ENCODE results near the gene CACNA2D1. TPM values are rescaled to one million over a fixed set of nuclear protein-coding genes. Genes with fewer than 3 reads are reported as not detected.

CACNA2D1 gene
- total and polyA plus RNA-seq, 2 donors (not counting 1 experiment from before 2014, with no cell fraction given), result 31.7 to 64.4 TPM

- no peak overlapping the region for H3K4me3 ChIP-seq (replicated peaks in 1 of 4; ENCODE audit: control extremely low read depth in 1 of 4, insufficient read depth in 1 of 4, low read depth in 3 of 4, low read length in 4 of 4)
- no peak for DNase-seq (ENCODE audit: low read depth in 2 of 2)
- TF ChIP-seq EZH2 (IDR thresholded peaks at IDR 0.05; ENCODE audit: low read length, missing control alignments) (no peak), CTCF (conservative IDR thresholded peaks at IDR 0.05 in 1 of 2, IDR thresholded peaks at IDR 0.05 in 1 of 2; ENCODE audit: low read depth in 1 of 2, low read length in 2 of 2) (no peak)
- H3K4me2 ChIP-seq (ENCODE audit: extremely low read depth, insufficient read depth, low read length), result no peak overlapping the region
- H3K27me3 ChIP-seq (ENCODE audit: control insufficient read depth, insufficient read depth, low read length), result no peaks in the 10 kb centered on the region
- no peaks in the 10 kb centered on the region for H3K36me3 ChIP-seq (ENCODE audit: control insufficient read depth, insufficient read depth, low read length)
- no peak overlapping the region for H3K9ac ChIP-seq (ENCODE audit: insufficient read depth, low read length)
- H4K20me1 ChIP-seq (ENCODE audit: control insufficient read depth, extremely low read depth, insufficient read depth, low read length), result no peaks in the 10 kb centered on the region
- H3K79me2 ChIP-seq (ENCODE audit: control insufficient read depth, insufficient read depth, low read length), result no peaks in the 10 kb centered on the region
- H3K4me1 ChIP-seq (ENCODE audit: control insufficient read depth, extremely low read depth, insufficient read depth, low read length), result peaks cover 5% of the 10 kb centered on the region
- H3K9me3 ChIP-seq (ENCODE audit: control insufficient read depth, insufficient read depth, low read depth, low read length), result no peaks in the 10 kb centered on the region
- no peak overlapping the region for H2AFZ ChIP-seq (ENCODE audit: low read length)
- no peak overlapping the region for H3K27ac ChIP-seq (ENCODE audit: insufficient read depth, low read length)
Observed at GRCh38 chr7:82364671-82365070, 78.9 kb downstream of the CACNA2D1 start.

DNA sequence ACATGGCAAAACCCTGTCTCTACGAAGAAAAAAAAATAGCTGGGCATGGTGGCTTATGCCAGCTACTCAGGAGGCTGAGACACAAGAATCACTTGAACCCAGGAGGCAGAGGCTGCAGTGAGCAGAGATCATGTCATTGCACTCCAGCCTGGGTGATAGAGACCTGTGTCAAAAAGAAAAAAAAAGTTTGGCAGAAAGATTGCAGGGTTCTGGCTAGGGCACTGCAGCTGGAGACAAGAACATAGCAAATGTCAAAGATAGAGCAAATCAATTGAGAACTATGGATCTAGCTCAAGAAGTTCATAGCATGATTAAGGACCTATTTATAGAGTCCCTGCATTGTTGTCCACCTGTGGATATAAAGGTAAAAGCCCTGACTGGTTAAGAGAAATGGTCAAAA, 79.5 kb downstream of the CACNA2D1 start:
- Histone ChIP-seq H3K4me1 (ENCODE audit: control insufficient read depth, extremely low read depth, insufficient read depth, low read length) (peaks cover 5% of the 10 kb centered on the region), H3K4me3 (replicated peaks in 1 of 4; ENCODE audit: control extremely low read depth in 1 of 4, insufficient read depth in 1 of 4, low read depth in 3 of 4, low read length in 4 of 4) (no peak overlapping the region), H3K9me3 (ENCODE audit: control insufficient read depth, insufficient read depth, low read depth, low read length) (no peaks in the 10 kb centered on the region), H3K4me2 (ENCODE audit: extremely low read depth, insufficient read depth, low read length) (no peak overlapping the region), H3K36me3 (ENCODE audit: control insufficient read depth, insufficient read depth, low read length) (no peaks in the 10 kb centered on the region), H3K79me2 (ENCODE audit: control insufficient read depth, insufficient read depth, low read length) (no peaks in the 10 kb centered on the region), H4K20me1 (ENCODE audit: control insufficient read depth, extremely low read depth, insufficient read depth, low read length) (no peaks in the 10 kb centered on the region), H3K9ac (ENCODE audit: insufficient read depth, low read length) (no peak overlapping the region), H2AFZ (ENCODE audit: low read length) (no peak overlapping the region), H3K27me3 (ENCODE audit: control insufficient read depth, insufficient read depth, low read length) (no peaks in the 10 kb centered on the region), H3K27ac (ENCODE audit: insufficient read depth, low read length) (no peak overlapping the region)
- TF ChIP-seq CTCF (conservative IDR thresholded peaks at IDR 0.05 in 1 of 2, IDR thresholded peaks at IDR 0.05 in 1 of 2; ENCODE audit: low read depth in 1 of 2, low read length in 2 of 2), result no peak
- TF ChIP-seq EZH2 (IDR thresholded peaks at IDR 0.05; ENCODE audit: low read length, missing control alignments), result no peak
- no peak for DNase-seq (ENCODE audit: low read depth in 2 of 2)

DNA sequence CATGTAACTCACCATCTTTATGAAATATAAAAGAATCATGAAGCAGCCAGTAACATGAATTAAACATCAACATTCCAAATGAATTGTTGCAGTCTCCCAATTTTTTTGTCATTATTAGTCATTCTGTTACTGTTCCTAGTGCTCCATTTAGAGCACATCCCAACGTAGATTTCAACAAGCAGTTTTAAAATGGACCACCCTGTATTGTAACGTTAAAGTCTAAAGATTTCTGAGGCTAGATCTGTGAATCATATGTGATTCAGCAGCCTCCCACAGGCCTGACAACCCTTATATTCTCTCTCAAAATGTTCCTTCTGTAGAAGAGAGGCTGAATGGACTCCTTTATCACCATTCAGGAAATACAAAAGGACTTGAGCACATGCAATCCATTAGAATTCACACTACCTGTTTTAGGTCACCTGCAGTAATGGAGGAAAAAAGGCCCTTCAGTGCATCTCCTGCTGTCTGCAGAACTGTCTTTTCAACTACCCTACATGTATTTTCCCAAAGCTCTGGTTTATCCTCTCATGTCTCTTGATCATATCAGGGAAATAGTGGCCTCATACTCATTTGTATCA, 81.4 kb downstream of the CACNA2D1 start:
- Histone ChIP-seq H3K27ac (ENCODE audit: insufficient read depth, low read length) (no peak overlapping the region), H3K4me1 (ENCODE audit: control insufficient read depth, extremely low read depth, insufficient read depth, low read length) (peaks cover 5% of the 10 kb centered on the region), H3K9me3 (ENCODE audit: control insufficient read depth, insufficient read depth, low read depth, low read length) (no peaks in the 10 kb centered on the region), H3K79me2 (ENCODE audit: control insufficient read depth, insufficient read depth, low read length) (no peaks in the 10 kb centered on the region), H4K20me1 (ENCODE audit: control insufficient read depth, extremely low read depth, insufficient read depth, low read length) (no peaks in the 10 kb centered on the region), H3K9ac (ENCODE audit: insufficient read depth, low read length) (no peak overlapping the region), H3K4me3 (replicated peaks in 1 of 4; ENCODE audit: control extremely low read depth in 1 of 4, insufficient read depth in 1 of 4, low read depth in 3 of 4, low read length in 4 of 4) (no peak overlapping the region), H2AFZ (ENCODE audit: low read length) (peak overlapping the region; percentile 16), H3K36me3 (ENCODE audit: control insufficient read depth, insufficient read depth, low read length) (no peaks in the 10 kb centered on the region), H3K27me3 (ENCODE audit: control insufficient read depth, insufficient read depth, low read length) (no peaks in the 10 kb centered on the region), H3K4me2 (ENCODE audit: extremely low read depth, insufficient read depth, low read length) (peak overlapping the region; percentile 46)
- DNase-seq (ENCODE audit: low read depth in 2 of 2), result peak; percentile 44 to 81
- no peak for TF ChIP-seq CTCF (conservative IDR thresholded peaks at IDR 0.05 in 1 of 2, IDR thresholded peaks at IDR 0.05 in 1 of 2; ENCODE audit: low read depth in 1 of 2, low read length in 2 of 2)

All from fibroblast of lung (primary cell).